CD4-positive, alpha-beta T cell treated with Interleukin-17A for 4 hours (primary cell): ENCODE results near the gene TMEM80.
A peak's percentile ranks its signal among the peaks of the same experiment; 100 is the strongest.
"Not testable (repeated sequence)": the region's sequence is repeated elsewhere in the genome, so short reads cannot be mapped to it uniquely, and the experiment has no call there.

Source experiments
- DNase-seq: peaks from one replicate; pipeline ENCODE4 v3.0.0-alpha.2; 2020; ENCODE audit warnings: mixed read lengths

The TMEM80 gene

DNA sequence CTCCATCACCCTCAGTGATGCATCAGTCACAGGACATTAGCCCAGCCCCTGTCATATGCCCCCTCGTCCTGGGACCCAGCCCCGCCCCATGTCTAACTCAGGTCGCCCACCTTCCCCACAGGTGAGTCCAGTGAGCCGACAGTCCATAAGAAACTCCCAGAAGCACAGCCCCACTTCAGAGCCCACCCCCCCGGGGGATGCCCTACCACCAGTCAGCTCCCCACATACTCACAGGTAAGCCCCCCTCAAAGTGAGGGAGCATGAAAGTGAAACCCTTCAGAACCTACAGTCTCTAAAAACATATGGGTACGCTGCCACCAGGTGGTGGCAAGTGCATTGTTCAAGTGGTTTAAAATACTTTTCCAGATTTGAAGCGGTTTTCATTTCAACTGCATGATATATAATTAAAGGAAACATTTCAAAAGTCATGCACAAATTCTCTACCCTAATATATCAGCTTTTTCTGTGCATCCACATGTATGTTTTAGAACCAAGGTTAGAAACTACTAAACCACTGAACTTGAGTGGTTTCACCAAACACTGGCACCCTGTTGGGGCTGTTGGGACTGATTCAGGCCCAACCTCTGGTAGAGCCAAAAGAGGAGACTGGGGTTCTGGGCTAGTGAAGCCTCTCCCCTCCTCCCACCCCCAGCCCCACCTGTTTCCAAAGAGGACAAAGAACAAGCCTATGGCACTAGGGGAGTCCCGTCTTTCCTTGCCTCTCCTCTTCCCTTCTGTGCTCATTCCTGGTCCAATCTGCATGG, 27.7 kb downstream of the TMEM80 start:
- DNase-seq, result peak; percentile 70

GRCh38 chr11:724049-724777, 28.6 kb downstream of the TMEM80 start:
- no peak for DNase-seq

DNA sequence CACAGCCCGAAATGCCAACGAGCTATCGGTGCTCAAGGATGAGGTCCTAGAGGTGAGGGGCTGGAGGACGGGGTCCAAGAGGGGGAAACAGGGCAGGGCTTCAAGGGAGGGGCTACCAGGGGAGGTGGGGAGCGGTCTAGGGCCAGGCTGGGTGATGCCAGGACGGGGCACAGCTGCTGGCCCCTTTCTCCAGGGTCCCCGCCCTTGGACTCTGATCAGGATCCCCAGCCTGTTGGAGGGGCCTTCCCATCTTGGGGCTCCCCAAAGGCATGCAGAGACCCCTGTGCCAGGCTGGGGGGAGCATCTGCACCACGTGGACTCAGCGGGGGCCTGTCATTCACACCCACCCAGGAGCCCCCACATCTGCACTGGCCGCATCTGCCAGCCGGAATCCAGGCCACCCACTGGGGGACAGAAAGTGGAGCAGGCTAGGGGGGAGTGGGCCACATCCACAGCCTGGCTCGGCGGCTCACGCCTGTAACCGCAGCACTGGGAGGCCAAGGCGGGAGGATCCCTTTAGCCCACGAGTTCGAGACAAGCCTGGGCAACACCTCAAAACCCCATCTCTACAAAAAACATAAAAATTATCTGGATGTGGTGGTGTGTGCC, 29.3 kb downstream of the TMEM80 start:
- no peak for DNase-seq

GRCh38 chr11:725624-726202, 30.1 kb downstream of the TMEM80 start:
- peak; percentile 23 for DNase-seq

DNA sequence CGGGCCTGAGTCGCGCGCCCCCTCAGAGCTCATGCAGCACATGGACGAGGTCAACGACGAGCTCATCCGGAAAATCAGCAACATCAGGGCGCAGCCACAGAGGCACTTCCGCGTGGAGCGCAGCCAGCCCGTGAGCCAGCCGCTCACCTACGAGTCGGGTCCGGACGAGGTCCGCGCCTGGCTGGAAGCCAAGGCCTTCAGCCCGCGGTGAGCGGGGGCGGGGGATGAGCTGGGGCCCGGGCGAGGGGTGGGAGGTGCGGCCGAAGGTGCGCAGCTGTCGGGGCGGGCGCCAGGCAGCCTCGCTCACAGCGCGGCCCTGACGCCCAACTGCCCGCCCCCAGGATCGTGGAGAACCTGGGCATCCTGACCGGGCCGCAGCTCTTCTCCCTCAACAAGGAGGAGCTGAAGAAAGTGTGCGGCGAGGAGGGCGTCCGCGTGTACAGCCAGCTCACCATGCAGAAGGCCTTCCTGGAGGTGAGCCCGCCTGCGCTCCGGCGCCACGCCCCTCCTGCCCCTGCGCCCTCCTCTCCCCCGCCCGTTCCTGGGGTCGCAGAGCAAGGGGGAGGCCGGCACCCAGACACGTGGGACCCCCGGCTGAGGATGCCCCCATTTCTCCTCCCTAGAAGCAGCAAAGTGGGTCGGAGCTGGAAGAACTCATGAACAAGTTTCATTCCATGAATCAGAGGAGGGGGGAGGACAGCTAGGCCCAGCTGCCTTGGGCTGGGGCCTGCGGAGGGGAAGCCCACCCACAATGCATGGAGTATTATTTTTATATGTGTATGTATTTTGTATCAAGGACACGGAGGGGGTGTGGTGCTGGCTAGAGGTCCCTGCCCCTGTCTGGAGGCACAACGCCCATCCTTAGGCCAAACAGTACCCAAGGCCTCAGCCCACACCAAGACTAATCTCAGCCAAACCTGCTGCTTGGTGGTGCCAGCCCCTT, 30.9 kb downstream of the TMEM80 start:
- peak; percentile 71 for DNase-seq

GRCh38 chr11:727281-727701, 31.7 kb downstream of the TMEM80 start:
- DNase-seq, result no peak

DNA sequence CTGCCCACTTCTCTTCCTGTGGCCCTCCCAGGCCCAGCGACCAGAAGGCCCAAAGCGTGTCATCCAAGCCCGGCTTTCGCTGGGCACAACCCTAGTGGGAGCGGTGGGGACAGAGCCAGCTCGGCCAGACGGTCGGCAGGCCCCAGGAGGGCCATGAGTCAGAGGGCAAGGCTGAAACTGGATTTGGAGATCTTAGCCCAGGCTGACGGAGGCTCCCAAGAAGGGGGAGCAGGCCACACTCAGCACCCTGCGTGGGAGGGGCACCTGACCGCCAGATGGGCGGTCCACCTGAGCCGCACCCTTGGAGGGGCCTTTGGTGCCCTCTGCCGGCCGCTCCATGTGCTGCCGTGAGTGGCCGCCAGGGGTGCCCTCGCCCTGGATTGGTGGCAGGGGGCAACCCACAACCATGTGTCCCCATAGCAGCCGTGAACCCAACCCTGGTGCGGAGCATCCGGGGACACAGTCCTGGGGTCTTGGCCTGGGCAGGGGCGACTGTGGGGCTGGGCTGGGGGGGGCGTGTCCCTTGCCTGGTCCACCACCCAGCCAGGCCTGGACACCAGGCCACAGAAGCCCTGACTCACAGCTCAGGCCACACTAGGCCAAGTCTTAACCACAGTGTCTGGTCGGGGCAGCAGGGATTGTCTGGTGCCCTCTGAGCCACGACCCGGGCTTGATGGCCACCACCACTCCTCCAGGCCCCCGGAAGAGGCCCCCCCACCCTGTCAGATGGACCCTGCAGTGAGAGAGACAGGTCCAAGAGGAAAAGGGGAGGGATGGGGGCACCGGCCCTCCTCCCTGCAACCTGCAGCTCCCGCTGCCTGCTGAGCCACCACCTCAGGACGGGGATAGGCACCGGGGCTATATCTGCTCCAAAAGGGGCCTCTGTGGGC, 32.5 kb downstream of the TMEM80 start:
- DNase-seq, result peak; percentile 86

DNA sequence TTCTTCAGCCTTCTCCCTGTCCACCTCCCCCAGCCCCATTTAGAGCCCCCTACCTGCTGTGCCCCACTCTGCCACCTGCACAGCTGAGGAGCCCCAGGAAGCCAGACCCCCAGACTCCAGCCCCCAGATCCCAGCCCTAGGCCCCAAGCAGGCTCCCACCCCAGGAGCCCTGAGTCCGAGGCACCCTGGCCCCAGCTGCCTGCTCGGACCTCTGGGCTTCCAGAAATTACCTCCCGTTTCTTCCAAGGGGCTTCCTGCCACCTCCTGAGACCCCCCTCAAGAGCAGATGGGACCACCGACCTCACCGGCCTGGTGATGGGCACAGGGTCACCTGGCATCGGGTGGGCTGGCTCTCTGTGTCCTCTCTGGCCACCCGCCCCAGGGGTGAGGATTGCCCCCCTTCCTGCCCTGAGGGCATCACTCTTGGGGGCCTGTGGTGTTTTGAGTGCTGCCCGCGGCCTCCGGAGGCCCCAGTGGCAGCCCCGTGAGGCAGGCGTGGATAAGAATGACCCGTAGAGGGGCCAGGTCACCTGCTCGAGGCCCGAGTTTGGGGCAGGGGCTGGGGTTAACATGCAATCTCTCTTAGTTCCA, 33.4 kb downstream of the TMEM80 start:
- no peak for DNase-seq

DNA sequence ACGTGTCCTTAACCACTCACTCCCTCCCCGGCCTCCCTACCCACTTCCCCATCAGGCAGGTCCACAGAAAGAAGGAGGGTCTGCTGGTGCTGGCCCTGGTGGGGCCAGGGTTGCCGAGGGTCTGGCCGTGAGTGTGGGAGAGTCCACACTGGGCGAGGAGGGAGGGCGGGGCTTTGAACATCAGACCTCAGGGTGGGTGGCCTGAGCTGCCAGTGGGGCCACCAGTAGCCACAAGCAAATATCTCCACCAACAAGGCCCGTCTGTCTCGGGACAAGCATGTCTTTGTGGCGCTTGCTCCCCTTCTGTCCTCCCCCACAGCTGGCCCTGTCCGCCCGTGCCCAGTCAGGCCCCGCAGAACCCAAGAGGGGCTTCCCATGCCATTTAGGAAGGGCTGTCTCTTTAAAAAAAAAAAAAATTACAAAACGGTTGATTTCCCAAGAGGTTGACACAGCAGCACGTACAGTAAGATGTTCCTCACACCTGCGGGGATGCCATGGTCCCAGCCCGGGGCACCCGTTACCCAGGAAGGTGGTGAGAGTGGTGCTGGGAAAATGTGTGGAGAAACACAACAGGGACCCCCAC, 34.0 kb downstream of the TMEM80 start:
- DNase-seq, result no peak

GRCh38 chr11:733072-733471, 37.5 kb downstream of the TMEM80 start:
- DNase-seq, result no peak

DNA sequence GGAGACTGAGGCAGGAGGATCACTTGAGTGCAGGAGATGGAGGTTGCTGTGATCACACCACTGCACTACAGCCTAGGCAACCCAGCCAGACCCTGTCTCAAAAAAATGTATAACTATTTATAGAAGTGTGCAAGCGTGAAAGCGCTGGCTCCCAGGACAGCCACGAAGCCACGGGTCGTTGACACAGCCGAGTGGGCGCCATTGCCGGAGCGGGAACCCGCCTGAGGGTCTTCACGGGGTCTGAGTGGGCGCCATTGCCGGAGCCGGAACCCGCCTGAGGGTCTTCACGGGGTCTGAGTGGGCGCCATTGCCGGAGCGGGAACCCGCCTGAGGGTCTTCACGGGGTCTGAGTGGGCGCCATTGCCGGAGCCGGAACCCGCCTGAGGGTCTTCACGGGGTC, 38.9 kb downstream of the TMEM80 start:
- not testable (repeated sequence) for DNase-seq

DNA sequence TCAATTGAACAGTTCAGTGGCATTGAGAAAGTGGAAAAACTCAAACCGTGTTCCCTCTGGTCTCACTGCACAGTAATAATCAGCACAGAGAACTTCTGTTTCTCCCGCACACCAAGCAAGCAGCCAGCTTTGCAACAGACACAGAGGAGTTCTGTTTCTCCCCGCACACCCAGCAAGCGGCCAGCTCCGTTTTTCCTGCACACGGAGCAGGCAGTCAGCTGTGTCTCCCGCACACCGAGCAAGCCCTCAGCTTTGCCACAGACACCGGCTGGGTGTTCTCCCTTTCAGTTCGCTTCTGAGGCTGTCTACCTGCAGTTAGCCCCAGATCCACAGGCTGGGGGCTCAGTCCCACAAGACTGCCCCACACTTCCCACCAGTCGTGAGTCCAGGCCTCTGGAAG, 41.8 kb downstream of the TMEM80 start:
- peak; percentile 35 for DNase-seq

DNA sequence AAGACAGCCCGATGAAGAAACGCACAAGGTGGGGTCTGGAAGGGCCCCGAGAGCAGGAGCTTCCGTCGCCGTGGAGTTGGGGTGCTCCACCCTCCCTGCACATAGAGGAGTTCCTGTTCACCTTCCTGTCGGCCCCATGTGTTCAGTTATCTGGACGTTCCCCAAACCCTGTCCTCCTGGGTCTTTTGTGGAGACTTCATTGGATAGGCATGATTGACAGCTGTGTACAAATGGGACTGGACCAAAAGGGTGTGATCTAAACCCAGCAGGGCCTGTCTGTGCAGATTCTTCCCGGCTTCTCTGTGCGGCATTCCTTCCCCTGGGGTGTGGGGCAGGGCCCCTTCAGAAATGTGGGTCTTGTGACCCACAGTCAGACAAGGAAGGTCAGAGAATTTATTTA, 42.3 kb downstream of the TMEM80 start:
- DNase-seq, result peak; percentile 56

DNA sequence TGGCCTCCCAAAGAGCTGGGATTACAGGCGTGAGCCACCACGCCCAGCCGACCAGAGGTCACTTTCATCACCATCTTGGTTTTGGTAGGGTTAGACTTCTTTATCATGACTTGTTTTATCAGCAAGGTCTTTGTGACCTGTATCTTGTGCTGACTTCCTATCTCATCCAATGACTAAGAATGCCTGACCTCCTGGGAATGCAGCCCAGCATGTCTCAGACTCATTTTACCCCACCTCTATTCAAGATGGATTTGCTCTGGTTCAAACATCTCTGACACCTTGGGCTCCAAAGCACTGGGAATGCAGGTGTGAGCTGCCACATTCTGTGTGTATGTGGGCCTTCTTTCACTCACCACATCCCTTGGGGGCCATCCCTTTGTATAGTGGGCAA, 46.5 kb downstream of the TMEM80 start:
- no peak for DNase-seq

DNA sequence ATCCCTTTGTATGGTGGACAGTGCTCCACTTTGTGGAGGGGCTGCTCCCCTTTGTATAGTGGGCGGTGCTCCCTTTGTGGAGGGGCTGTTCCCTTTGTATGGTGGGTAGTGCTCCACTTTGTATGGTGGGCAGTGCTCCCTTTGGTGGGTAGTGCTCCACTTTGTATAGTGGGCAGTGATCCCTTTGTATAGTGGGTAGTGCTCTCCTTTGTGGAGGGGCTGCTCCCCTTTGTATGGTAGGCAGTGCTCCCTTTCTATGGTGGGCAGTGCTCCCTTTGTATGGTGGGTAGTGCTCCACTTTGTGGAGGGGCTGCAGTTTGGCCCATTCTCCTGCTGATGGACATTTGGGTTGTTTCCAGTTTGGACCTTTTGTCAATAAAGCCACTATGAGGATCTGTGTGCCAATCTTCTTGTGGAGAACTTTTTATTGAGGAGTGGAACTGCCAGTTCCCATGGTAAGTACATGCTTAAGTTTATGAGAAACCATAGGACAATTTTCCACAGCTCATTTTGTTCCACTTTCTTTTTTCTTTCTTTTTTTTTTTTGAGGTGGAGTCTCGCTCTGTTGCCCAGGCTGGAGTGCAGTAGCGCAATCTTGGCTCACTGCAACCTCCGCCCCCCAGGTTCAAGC, 47.1 kb downstream of the TMEM80 start:
- no peak for DNase-seq

DNA sequence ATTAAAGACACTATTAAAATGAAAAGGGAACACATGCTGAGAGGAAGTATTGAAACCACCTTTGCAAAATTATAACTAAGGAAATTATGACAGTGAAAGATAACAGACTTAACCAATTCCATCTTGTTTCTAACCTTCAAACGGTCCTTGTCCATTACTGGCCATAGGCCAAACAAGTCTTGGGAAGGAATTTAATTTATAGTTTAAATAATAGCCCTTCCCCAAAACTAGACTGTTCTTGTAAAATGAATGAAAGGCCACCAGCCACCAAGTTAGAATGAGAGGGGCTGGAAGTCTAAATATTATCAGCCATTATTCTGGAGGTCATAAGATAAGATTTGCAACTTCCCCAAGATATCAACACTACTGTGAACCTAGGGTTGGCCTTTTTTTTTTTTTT, 49.8 kb downstream of the TMEM80 start:
- DNase-seq, result no peak

GRCh38 chr11:746289-747157, 50.9 kb downstream of the TMEM80 start:
- DNase-seq, result peak; percentile 46

DNA sequence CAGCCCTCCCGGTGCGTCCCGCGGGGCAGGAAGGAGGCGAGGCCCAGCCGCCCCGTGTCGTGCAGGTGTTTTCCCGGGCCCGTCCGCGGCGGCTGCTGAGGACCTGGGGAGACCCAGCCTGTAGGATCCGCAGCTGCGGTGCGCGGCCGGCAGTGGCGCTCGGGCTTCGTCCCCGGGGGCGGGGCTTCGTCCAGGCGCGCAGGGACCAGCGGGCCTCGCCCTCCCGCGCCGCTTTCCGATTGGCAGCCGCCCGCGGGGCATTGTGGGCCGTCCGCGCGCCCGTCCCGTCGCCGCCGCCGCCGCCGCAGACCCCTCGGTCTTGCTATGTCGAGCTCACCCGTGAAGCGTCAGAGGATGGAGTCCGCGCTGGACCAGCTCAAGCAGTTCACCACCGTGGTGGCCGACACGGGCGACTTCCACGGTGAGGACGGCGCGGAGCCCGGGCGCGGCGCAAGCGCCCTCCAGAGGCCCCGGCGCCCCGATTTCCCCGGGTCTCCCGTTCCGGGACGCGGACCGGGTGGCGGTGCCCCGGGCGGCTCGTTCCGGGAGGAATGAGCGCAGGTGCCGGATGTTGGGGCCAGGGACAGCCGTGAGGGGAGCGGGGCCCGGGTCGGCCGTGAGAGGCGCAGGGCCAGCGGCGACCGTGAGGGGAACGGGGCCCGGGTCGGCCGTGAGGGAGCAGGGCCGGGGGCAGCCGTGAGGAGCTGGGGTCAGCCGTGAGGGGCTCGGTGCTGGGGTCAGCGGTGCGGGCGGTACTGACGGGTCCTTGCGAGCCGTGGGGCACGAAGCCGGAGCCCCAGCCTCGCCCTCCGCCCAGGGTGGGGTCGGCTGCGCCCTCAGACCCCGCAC, 51.8 kb downstream of the TMEM80 start, which contains the start of gene TALDO1:
TSS of gene TALDO1 (plus strand) at position 307 of the 849 bp plus-strand sequence. CDS start at position 325, 18 bp downstream.
- peak; percentile 89 for DNase-seq
